ENCODE measurements around the gene NWD2.

DNA sequence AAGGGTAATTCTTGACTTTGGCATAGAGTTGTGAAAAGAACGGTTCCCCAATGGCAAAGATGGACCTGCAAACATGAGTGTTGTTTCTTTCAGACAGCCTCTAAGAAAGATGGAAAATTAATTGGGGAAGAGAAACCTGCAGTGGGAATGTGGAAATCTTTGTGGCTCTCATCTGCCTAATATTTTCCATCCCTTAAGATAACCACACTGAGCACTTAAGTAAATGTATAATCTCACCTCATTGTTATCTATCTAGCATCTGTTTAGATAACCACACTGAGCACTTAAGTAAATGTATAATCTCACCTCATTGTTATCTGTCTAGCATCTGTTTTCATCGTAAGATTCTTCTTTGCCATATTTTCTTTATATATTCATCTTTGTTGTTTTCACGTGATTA is 149.3 kb downstream of the NWD2 start:
- TF ChIP-seq EZH2 (IDR thresholded peaks at IDR 0.05; ENCODE audit: borderline replicate concordance, low read depth, low read length, severe bottlenecking): no peak
- TF ChIP-seq, protein P1, sequence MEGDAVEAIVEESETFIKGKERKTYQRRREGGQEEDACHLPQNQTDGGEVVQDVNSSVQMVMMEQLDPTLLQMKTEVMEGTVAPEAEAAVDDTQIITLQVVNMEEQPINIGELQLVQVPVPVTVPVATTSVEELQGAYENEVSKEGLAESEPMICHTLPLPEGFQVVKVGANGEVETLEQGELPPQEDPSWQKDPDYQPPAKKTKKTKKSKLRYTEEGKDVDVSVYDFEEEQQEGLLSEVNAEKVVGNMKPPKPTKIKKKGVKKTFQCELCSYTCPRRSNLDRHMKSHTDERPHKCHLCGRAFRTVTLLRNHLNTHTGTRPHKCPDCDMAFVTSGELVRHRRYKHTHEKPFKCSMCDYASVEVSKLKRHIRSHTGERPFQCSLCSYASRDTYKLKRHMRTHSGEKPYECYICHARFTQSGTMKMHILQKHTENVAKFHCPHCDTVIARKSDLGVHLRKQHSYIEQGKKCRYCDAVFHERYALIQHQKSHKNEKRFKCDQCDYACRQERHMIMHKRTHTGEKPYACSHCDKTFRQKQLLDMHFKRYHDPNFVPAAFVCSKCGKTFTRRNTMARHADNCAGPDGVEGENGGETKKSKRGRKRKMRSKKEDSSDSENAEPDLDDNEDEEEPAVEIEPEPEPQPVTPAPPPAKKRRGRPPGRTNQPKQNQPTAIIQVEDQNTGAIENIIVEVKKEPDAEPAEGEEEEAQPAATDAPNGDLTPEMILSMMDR (IDR thresholded peaks at IDR 0.05; ENCODE audit: borderline replicate concordance, extremely low read depth, low read length, poor library complexity, severe bottlenecking): no peak
